HUES6 (cell line): Measurements from ENCODE around the gene ZC3HAV1L.
"Not testable (repeated sequence)": the region's sequence is repeated elsewhere in the genome, so short reads cannot be mapped to it uniquely, and the experiment has no call there.

Experiments used
- H3K27ac ChIP-seq: 2 replicates; pipeline ENCODE4 v1.7.0; 2013; ENCODE audit warnings: low read depth, mild to moderate bottlenecking, low read length, inconsistent platforms
- H3K27me3 ChIP-seq: 2 replicates; pipeline ENCODE4 v1.6.1; 2013; ENCODE audit warnings: low read length; ENCODE audit not compliant: control insufficient read depth, insufficient read depth
- H3K36me3 ChIP-seq: 2 replicates; pipeline ENCODE4 v1.6.1; 2013; ENCODE audit warnings: low read length; ENCODE audit not compliant: control insufficient read depth, insufficient read depth
- H3K4me1 ChIP-seq: 2 replicates; pipeline ENCODE4 v1.6.1; 2013; ENCODE audit warnings: low read length; ENCODE audit not compliant: control insufficient read depth, insufficient read depth
- H3K4me3 ChIP-seq: 2 replicates; pipeline ENCODE4 v1.5.1; 2013; ENCODE audit warnings: low read depth, low read length
- H3K9ac ChIP-seq: one replicate; pipeline ENCODE4 v1.6.1; 2013; ENCODE audit warnings: mild to moderate bottlenecking, low read length
- H3K9me3 ChIP-seq: 2 replicates; pipeline ENCODE4 v1.6.1; 2013; ENCODE audit warnings: low read depth, low read length; ENCODE audit not compliant: control insufficient read depth, insufficient read depth

The ZC3HAV1L gene

GRCh38 chr7:139034855-139035585, 822 bp downstream of the ZC3HAV1L start:
- Histone ChIP-seq H3K9ac (peak overlapping the region; percentile 40), H3K4me3 (peak overlapping the region; percentile 67), H3K27ac (no peak overlapping the region)

GRCh38 chr7:139034336-139034735, 1.5 kb downstream of the ZC3HAV1L start:
- Histone ChIP-seq H3K4me1 (peaks cover 13% of the 10 kb centered on the region), H3K9me3 (no peaks in the 10 kb centered on the region), H3K4me3 (no peak overlapping the region), H3K27me3 (no peaks in the 10 kb centered on the region), H3K9ac (no peak overlapping the region), H3K36me3 (peaks cover 2% of the 10 kb centered on the region; the same call in 1 of the 2 replicates), H3K27ac (no peak overlapping the region)

More at GRCh38 chr7:139034855-139035585, 822 bp downstream of the ZC3HAV1L start:
- Histone ChIP-seq H3K4me1 (peaks cover 13% of the 10 kb centered on the region), H3K9me3 (no peaks in the 10 kb centered on the region), H3K27me3 (no peaks in the 10 kb centered on the region), H3K36me3 (peaks cover 2% of the 10 kb centered on the region; the same call in 1 of the 2 replicates)

GRCh38 chr7:139033346-139034114, 2.3 kb downstream of the ZC3HAV1L start:
- Histone ChIP-seq H3K36me3 (peaks cover 2% of the 10 kb centered on the region; the same call in 1 of the 2 replicates), H3K27me3 (no peaks in the 10 kb centered on the region), H3K4me1 (peaks cover 12% of the 10 kb centered on the region), H3K9me3 (no peaks in the 10 kb centered on the region), H3K4me3 (no peak overlapping the region), H3K9ac (no peak overlapping the region), H3K27ac (no peak overlapping the region)

GRCh38 chr7:139032473-139032872, 3.4 kb downstream of the ZC3HAV1L start:
- Histone ChIP-seq H3K4me1 (peaks cover 3% of the 10 kb centered on the region; the same call in 1 of the 2 replicates), H3K36me3 (peaks cover 2% of the 10 kb centered on the region; the same call in 1 of the 2 replicates), H3K9ac (no peak overlapping the region), H3K9me3 (no peaks in the 10 kb centered on the region), H3K27ac (no peak overlapping the region), H3K27me3 (no peaks in the 10 kb centered on the region), H3K4me3 (no peak overlapping the region)

GRCh38 chr7:139029353-139029752, 6.5 kb downstream of the ZC3HAV1L start:
- peaks cover 2% of the 10 kb centered on the region; the same call in 1 of the 2 replicates for H3K36me3 ChIP-seq

GRCh38 chr7:139026551-139026950, 9.3 kb downstream of the ZC3HAV1L start:
- no peak overlapping the region for H3K27ac ChIP-seq
- no peak overlapping the region for H3K9ac ChIP-seq
- H3K36me3 ChIP-seq = peaks cover 4% of the 10 kb centered on the region; the same call in 1 of the 2 replicates
- H3K9me3 ChIP-seq = no peaks in the 10 kb centered on the region
- H3K27me3 ChIP-seq = no peaks in the 10 kb centered on the region
- H3K4me1 ChIP-seq = no peaks in the 10 kb centered on the region
- no peak overlapping the region for H3K4me3 ChIP-seq

More at GRCh38 chr7:139029353-139029752, 6.5 kb downstream of the ZC3HAV1L start:
- Histone ChIP-seq H3K27me3 (no peaks in the 10 kb centered on the region), H3K4me3 (no peak overlapping the region), H3K9me3 (no peaks in the 10 kb centered on the region), H3K27ac (no peak overlapping the region), H3K9ac (no peak overlapping the region), H3K4me1 (no peaks in the 10 kb centered on the region)

GRCh38 chr7:139025861-139026260, 10.0 kb downstream of the ZC3HAV1L start:
- not testable (repeated sequence) for H3K4me1 ChIP-seq, H3K4me3 ChIP-seq, H3K27me3 ChIP-seq, H3K36me3 ChIP-seq, H3K9ac ChIP-seq, H3K9me3 ChIP-seq, H3K27ac ChIP-seq

- Histone ChIP-seq H3K9me3 (no peaks in the 10 kb centered on the region), H3K4me3 (no peak overlapping the region), H3K36me3 (peaks cover 4% of the 10 kb centered on the region; the same call in 1 of the 2 replicates), H3K27me3 (no peaks in the 10 kb centered on the region), H3K9ac (no peak overlapping the region), H3K27ac (no peak overlapping the region), H3K4me1 (peaks cover 6% of the 10 kb centered on the region; the same call in 1 of the 2 replicates)
These were observed 12.8 kb downstream of the ZC3HAV1L start for GRCh38 chr7:139023076-139023475.

GRCh38 chr7:139022286-139022685, 13.6 kb downstream of the ZC3HAV1L start:
- peaks cover 6% of the 10 kb centered on the region; the same call in 1 of the 2 replicates for H3K4me1 ChIP-seq
- no peak overlapping the region for H3K4me3 ChIP-seq
- no peaks in the 10 kb centered on the region for H3K27me3 ChIP-seq
- no peak overlapping the region for H3K9ac ChIP-seq
- no peaks in the 10 kb centered on the region for H3K9me3 ChIP-seq
- peaks cover 4% of the 10 kb centered on the region; the same call in 1 of the 2 replicates for H3K36me3 ChIP-seq
- no peak overlapping the region for H3K27ac ChIP-seq

- Histone ChIP-seq H3K27ac (no peak overlapping the region), H3K9ac (no peak overlapping the region), H3K4me1 (peaks cover 6% of the 10 kb centered on the region; the same call in 1 of the 2 replicates), H3K27me3 (no peaks in the 10 kb centered on the region), H3K36me3 (peaks cover 4% of the 10 kb centered on the region; the same call in 1 of the 2 replicates), H3K9me3 (no peaks in the 10 kb centered on the region), H3K4me3 (no peak overlapping the region)
These were observed 16.9 kb downstream of the ZC3HAV1L start for GRCh38 chr7:139018910-139019309.
